Ishikawa (cell line): ENCODE data around the gene MATN1.

Source experiments
- CEBPB ChIP-seq: IDR thresholded peaks from 2 replicates; pipeline ENCODE4 v1.6.1; 2012
- EGR1 ChIP-seq: IDR thresholded peaks from 2 replicates; pipeline ENCODE4 v1.6.1; 2012
- EP300 ChIP-seq: IDR thresholded peaks from 2 replicates; pipeline ENCODE4 v1.6.1; 2012; ENCODE audit warnings: borderline replicate concordance
- FOXM1 ChIP-seq: IDR thresholded peaks from 2 replicates; pipeline ENCODE4 v1.6.1; 2012; ENCODE audit warnings: low read depth, borderline replicate concordance
- MAX ChIP-seq: IDR thresholded peaks from 2 replicates; pipeline ENCODE4 v1.6.1; 2012
- NFIC ChIP-seq: IDR thresholded peaks from 2 replicates; pipeline ENCODE4 v1.6.1; 2012
- RAD21 ChIP-seq: IDR thresholded peaks from 2 replicates; pipeline ENCODE4 v1.6.1; 2012; ENCODE audit warnings: low read depth
- TAF1 ChIP-seq: IDR thresholded peaks from 2 replicates; pipeline ENCODE4 v1.6.1; 2012; ENCODE audit warnings: low read depth, mild to moderate bottlenecking
- TCF12 ChIP-seq: IDR thresholded peaks from 2 replicates; pipeline ENCODE4 v1.6.1; 2012; ENCODE audit warnings: low read depth
- TEAD4 ChIP-seq: IDR thresholded peaks from 2 replicates; pipeline ENCODE4 v1.6.1; 2012
- YY1 ChIP-seq: IDR thresholded peaks from 2 replicates; pipeline ENCODE4 v1.6.1; 2012; ENCODE audit warnings: low read depth
- TF ChIP-seq, protein P1 (sequence below): IDR thresholded peaks from 2 replicates; pipeline ENCODE4 v1.6.1; 2012
- TF ChIP-seq, protein P2 (sequence below): IDR thresholded peaks from 2 replicates; pipeline ENCODE4 v1.6.1; 2012; ENCODE audit warnings: low read depth, mild to moderate bottlenecking

GRCh38 chr1:30682396-30683275 lies 40.7 kb downstream of the MATN1 start:
- TF ChIP-seq TAF1 (no peak), EP300 (no peak), TCF12 (no peak), RAD21 (no peak), MAX (no peak), EGR1 (no peak), TEAD4 (no peak), CEBPB (no peak), NFIC (no peak), YY1 (no peak), FOXM1 (no peak)
- TF ChIP-seq, protein P1, sequence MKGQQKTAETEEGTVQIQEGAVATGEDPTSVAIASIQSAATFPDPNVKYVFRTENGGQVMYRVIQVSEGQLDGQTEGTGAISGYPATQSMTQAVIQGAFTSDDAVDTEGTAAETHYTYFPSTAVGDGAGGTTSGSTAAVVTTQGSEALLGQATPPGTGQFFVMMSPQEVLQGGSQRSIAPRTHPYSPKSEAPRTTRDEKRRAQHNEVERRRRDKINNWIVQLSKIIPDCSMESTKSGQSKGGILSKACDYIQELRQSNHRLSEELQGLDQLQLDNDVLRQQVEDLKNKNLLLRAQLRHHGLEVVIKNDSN: no peak
- TF ChIP-seq, protein P2, sequence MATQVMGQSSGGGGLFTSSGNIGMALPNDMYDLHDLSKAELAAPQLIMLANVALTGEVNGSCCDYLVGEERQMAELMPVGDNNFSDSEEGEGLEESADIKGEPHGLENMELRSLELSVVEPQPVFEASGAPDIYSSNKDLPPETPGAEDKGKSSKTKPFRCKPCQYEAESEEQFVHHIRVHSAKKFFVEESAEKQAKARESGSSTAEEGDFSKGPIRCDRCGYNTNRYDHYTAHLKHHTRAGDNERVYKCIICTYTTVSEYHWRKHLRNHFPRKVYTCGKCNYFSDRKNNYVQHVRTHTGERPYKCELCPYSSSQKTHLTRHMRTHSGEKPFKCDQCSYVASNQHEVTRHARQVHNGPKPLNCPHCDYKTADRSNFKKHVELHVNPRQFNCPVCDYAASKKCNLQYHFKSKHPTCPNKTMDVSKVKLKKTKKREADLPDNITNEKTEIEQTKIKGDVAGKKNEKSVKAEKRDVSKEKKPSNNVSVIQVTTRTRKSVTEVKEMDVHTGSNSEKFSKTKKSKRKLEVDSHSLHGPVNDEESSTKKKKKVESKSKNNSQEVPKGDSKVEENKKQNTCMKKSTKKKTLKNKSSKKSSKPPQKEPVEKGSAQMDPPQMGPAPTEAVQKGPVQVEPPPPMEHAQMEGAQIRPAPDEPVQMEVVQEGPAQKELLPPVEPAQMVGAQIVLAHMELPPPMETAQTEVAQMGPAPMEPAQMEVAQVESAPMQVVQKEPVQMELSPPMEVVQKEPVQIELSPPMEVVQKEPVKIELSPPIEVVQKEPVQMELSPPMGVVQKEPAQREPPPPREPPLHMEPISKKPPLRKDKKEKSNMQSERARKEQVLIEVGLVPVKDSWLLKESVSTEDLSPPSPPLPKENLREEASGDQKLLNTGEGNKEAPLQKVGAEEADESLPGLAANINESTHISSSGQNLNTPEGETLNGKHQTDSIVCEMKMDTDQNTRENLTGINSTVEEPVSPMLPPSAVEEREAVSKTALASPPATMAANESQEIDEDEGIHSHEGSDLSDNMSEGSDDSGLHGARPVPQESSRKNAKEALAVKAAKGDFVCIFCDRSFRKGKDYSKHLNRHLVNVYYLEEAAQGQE: no peak
